HG03135 (cell line): Measurements from ENCODE around the gene RHEBL1.

ENCODE experiments used
- ATAC-seq: cut with Tn5 transposase; IDR thresholded peaks from one replicate; pipeline ENCODE4 v1.9.1; 2021; ENCODE audit warnings: mild to moderate bottlenecking, moderate library complexity; ENCODE audit not compliant: unreplicated experiment

RHEBL1 gene

DNA sequence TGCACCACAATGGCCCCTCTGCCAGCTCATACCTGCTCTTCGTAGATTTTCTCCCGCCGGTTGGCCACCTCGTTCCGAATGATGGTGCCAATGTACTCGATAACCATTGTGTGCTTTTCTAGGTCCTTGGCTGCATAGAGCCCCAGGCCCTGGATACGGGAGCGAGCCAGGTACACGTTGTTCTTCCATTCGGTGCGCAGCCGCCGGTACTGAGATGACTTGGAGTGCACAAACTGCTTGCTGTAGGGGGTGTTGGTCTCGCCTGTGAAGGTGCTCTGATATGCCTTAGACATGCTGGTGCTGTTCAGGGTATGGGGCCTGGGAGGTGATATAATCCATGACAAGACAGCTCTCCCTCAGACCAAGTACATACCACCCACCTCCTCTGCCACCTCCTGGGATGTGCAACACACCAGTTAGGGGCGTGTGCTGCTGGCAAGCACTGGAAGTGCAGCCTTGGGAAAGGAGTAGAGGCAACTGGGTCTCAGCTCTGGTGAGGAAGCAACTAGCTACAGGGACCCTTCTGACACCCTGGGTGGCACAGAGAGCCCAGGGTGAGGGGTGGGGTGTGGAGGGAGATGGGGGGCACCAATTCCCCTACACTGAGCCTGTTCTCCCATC, 47.1 kb downstream of the RHEBL1 start:
- ATAC-seq = no peak

DNA sequence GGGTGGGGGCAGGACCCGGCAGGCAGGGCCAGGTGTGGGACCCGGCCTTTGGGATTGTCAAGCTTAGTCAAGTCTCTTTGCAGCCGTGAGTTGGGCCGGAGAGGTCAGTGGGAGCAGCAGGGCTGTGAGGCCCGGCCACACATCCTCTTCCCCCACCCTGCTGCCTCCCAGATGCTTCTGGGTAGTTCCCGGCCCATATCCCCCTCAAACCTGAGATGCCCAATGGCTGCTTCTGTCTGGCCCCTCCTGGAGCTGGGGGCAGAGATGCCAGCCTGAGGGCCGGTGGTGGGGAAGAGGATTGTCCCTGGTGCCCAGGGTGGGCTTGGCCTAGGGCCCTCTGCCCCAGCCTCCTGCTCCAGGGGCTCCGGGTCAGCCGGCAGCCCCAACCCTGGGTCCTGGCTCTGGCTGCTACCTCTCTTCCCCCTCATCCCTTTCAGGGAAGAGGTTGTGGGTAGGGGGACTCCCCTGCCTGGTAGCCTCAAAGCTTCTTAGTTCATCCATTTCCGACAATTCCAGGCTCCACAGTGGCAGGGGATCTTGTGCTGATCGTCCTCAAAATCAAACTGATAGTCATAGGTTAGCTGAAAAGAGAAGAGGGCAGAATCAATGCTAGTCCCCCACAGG, 48.4 kb downstream of the RHEBL1 start:
- no peak for ATAC-seq

- no peak for ATAC-seq
Observed at GRCh38 chr12:49020441-49020840, 49.3 kb downstream of the RHEBL1 start.

GRCh38 chr12:49019443-49020324, 50.1 kb downstream of the RHEBL1 start:
- ATAC-seq = no peak

- ATAC-seq = no peak
Observed at GRCh38 chr12:49019120-49019430, 50.7 kb downstream of the RHEBL1 start.

- ATAC-seq = peak; percentile 90
Observed at GRCh38 chr12:49018261-49019119, 51.3 kb downstream of the RHEBL1 start, which contains the start of gene PRKAG1. Gene PRKAG1, minus strand, starts transcription at chr12:49018776. Its CDS starts 36 bp downstream, at chr12:49018740.

DNA sequence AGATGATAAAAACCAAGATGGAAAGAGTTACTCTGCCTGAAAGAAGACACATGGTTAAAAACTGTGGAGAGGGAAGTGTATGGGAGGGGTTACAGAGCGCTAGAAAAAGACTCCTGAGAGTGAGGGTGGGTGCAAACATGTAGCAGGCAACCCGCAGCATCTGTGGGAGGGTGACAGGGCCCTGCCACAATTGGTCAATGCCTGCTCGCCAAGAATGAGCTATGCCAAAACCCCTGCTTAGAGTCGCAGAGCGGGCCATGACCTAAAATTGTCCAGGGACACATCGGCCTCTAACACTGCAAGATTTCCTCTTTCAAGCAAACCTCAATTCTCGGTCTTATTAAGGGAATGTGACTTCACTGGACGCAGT, 51.9 kb downstream of the RHEBL1 start:
- peak; percentile 2 for ATAC-seq

- ATAC-seq = no peak
Observed at GRCh38 chr12:49015196-49015595, 54.6 kb downstream of the RHEBL1 start.
